Measurements from ENCODE around the gene FAM234A.
"Not testable (repeated sequence)": the region's sequence is repeated elsewhere in the genome, so short reads cannot be mapped to it uniquely, and the experiment has no call there.

The FAM234A gene

DNA sequence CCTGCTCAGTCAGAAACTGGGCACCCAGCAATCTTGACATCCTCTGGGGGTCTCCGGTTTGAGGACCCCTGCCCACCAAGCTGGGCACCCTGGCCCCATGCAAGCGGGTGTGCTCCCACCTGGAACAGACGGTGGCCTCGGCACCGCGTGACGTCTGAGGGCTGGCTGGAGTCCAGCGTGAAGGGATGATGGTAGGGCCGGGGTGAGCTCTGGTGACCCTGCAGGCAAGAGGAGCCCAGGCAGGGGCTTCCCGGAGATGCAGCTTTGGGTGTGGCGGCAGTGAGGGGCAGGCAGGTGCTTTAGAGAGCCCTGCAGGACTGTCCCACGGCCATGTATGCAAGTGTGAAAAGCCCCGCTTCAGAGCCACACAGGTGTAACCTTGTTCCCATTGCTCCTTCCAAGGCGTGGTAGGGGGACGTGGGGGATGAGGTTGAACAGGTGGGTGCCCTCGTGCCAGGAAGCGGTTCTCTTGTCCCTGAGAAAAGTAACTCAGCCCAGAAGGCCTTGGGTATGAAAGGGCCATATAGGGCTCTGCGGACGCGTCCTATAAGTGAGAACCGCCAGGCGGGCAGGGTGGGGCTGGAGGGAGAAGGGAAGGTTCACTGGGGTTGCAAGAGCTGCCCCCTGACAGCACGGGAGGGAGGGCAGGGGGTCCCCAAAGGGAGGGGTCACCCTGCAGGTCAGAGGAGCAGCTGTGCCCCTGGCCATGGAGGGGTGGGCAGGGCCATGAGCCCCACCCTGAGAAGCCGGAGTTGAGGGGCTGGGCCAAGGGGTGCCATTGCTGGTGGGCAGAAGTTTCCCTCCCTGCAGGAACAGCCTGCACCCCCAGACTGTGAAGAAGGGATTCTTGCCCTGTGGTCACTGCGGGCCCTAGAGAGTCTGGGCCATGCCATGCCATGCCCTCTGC, 31.9 kb downstream of the FAM234A start:
- H3K27ac ChIP-seq (ENCODE audit: low read depth, low read length): no peak overlapping the region
- H3K4me3 ChIP-seq (ENCODE audit: low read depth, low read length): no peak overlapping the region
- no peak overlapping the region for H2BK120ac ChIP-seq (ENCODE audit: insufficient read depth, low read length, poor library complexity)
- no peak overlapping the region for H3K18ac ChIP-seq (ENCODE audit: low read length)
- H3K4ac ChIP-seq (ENCODE audit: low read depth, low read length): no peak overlapping the region
- no peaks in the 10 kb centered on the region for H3K79me2 ChIP-seq (ENCODE audit: control insufficient read depth, insufficient read depth, low read length, poor library complexity)
- no peak overlapping the region for H3K9ac ChIP-seq (ENCODE audit: low read length)
- no peak overlapping the region for H2AK5ac ChIP-seq (ENCODE audit: low read length)
- no peak overlapping the region for H2AFZ ChIP-seq (ENCODE audit: insufficient read depth, low read length, poor library complexity)
- no peak overlapping the region for H2BK12ac ChIP-seq (ENCODE audit: low read length)
- H4K8ac ChIP-seq (ENCODE audit: low read depth, low read length): no peak overlapping the region
- no CpG with 5 or more reads among the region's 25 CpGs for WGBS (ENCODE audit: extremely low coverage, insufficient coverage, insufficient read length)
- no peak overlapping the region for H3K23ac ChIP-seq (ENCODE audit: low read length)
- DNase-seq: no peak
- H3K4me1 ChIP-seq (ENCODE audit: control insufficient read depth in 1 of 2, insufficient read depth in 2 of 2, low read length in 2 of 2): no peaks in the 10 kb centered on the region
- no peak overlapping the region for H4K12ac ChIP-seq (ENCODE audit: low read depth, low read length)
- no peak overlapping the region for H2BK5ac ChIP-seq (ENCODE audit: low read depth, low read length, poor library complexity)
- H3K4me2 ChIP-seq (ENCODE audit: low read length): no peak overlapping the region
- no peaks in the 10 kb centered on the region for H3K79me1 ChIP-seq (ENCODE audit: low read length)
- peaks cover 30 to 33% of the 10 kb centered on the region in 2 experiments for H3K36me3 ChIP-seq (ENCODE audit: control insufficient read depth in 1 of 2, insufficient read depth in 2 of 2, low read length in 2 of 2)
- H3K14ac ChIP-seq (ENCODE audit: low read length): no peak overlapping the region
- peaks cover 11% of the 10 kb centered on the region for H3K9me3 ChIP-seq (ENCODE audit: insufficient read depth, low read depth, low read length)
- H4K91ac ChIP-seq (ENCODE audit: low read depth, low read length): no peak overlapping the region
- no peaks in the 10 kb centered on the region for H3K27me3 ChIP-seq (ENCODE audit: insufficient read depth, low read length)

GRCh38 chr16:267562-267961, 32.9 kb downstream of the FAM234A start:
- not testable (repeated sequence) for H3K4ac ChIP-seq (ENCODE audit: low read depth, low read length); H3K9ac ChIP-seq (ENCODE audit: low read length); H4K91ac ChIP-seq (ENCODE audit: low read depth, low read length); DNase-seq; H3K4me1 ChIP-seq (ENCODE audit: control insufficient read depth in 1 of 2, insufficient read depth in 2 of 2, low read length in 2 of 2); H3K79me1 ChIP-seq (ENCODE audit: low read length); H3K27ac ChIP-seq (ENCODE audit: low read depth, low read length); H2BK120ac ChIP-seq (ENCODE audit: insufficient read depth, low read length, poor library complexity); H4K12ac ChIP-seq (ENCODE audit: low read depth, low read length); H2AFZ ChIP-seq (ENCODE audit: insufficient read depth, low read length, poor library complexity); H3K4me2 ChIP-seq (ENCODE audit: low read length); H3K27me3 ChIP-seq (ENCODE audit: insufficient read depth, low read length); H2BK5ac ChIP-seq (ENCODE audit: low read depth, low read length, poor library complexity); H3K23ac ChIP-seq (ENCODE audit: low read length); H3K79me2 ChIP-seq (ENCODE audit: control insufficient read depth, insufficient read depth, low read length, poor library complexity); H3K18ac ChIP-seq (ENCODE audit: low read length); H3K14ac ChIP-seq (ENCODE audit: low read length); H2AK5ac ChIP-seq (ENCODE audit: low read length); H4K8ac ChIP-seq (ENCODE audit: low read depth, low read length); H2BK12ac ChIP-seq (ENCODE audit: low read length)
- Histone ChIP-seq H3K4me3 (ENCODE audit: low read depth, low read length) (peak overlapping the region; percentile 24), H3K36me3 (ENCODE audit: control insufficient read depth in 1 of 2, insufficient read depth in 2 of 2, low read length in 2 of 2) (peaks cover 21 to 23% of the 10 kb centered on the region in 2 experiments), H3K9me3 (ENCODE audit: insufficient read depth, low read depth, low read length) (peaks cover 11% of the 10 kb centered on the region)
- WGBS (ENCODE audit: extremely low coverage, insufficient coverage, insufficient read length): no CpG with 5 or more reads among the region's 17 CpGs

DNA sequence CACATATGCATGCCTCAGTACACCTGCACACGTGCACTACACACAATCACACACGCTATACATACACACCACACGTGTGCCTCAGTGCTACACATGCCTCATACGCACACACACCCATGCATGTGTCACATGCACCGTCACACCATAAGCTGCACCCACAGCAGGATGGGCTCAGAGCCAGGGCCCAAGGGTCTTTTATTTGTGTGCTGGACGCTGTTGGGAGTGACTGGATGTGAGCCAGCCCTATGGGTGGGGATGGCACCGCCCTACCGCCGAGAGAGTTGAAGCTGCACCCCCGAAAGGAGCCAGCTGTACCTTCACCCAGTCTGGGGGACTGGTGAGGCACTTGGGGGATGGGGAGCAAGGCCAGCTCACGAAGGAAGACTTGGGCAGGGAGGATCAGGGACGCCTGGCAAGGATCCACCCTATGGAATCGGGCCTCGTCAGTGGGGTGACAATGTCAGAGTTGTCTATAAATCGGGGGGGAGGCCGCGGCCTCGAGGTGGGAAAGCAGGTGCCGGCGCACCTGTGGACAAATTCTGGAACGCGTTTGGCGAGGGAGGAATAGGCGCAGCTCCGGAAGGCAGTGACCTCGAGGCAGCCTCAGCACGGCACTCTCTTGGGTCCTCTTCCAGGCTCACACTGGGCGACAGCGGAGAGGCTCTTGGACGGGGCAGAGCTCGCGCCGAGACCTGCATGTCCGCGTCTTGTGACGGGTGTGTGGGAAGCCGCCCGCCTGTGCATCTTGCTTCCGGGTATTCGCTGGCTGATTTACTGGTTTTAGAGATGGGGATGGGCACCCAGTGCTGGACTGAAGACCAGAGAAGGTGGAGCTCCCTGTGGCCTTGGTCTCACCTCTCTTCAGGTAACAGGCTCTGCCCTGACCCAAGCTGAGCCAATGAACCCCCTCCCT, 33.8 kb downstream of the FAM234A start:
- Histone ChIP-seq H4K8ac (ENCODE audit: low read depth, low read length) (no peak overlapping the region), H3K14ac (ENCODE audit: low read length) (no peak overlapping the region), H4K12ac (ENCODE audit: low read depth, low read length) (no peak overlapping the region), H3K27ac (ENCODE audit: low read depth, low read length) (no peak overlapping the region), H3K18ac (ENCODE audit: low read length) (no peak overlapping the region), H3K27me3 (ENCODE audit: insufficient read depth, low read length) (no peaks in the 10 kb centered on the region), H4K91ac (ENCODE audit: low read depth, low read length) (no peak overlapping the region), H3K4me1 (ENCODE audit: control insufficient read depth in 1 of 2, insufficient read depth in 2 of 2, low read length in 2 of 2) (no peaks in the 10 kb centered on the region), H3K79me2 (ENCODE audit: control insufficient read depth, insufficient read depth, low read length, poor library complexity) (no peaks in the 10 kb centered on the region), H3K79me1 (ENCODE audit: low read length) (no peaks in the 10 kb centered on the region), H3K4me3 (ENCODE audit: low read depth, low read length) (peak overlapping the region; percentile 31), H2BK120ac (ENCODE audit: insufficient read depth, low read length, poor library complexity) (no peak overlapping the region), H3K4me2 (ENCODE audit: low read length) (no peak overlapping the region), H3K4ac (ENCODE audit: low read depth, low read length) (no peak overlapping the region), H2BK12ac (ENCODE audit: low read length) (no peak overlapping the region), H3K9ac (ENCODE audit: low read length) (no peak overlapping the region), H2BK5ac (ENCODE audit: low read depth, low read length, poor library complexity) (no peak overlapping the region), H3K23ac (ENCODE audit: low read length) (no peak overlapping the region), H2AFZ (ENCODE audit: insufficient read depth, low read length, poor library complexity) (no peak overlapping the region), H3K36me3 (ENCODE audit: control insufficient read depth in 1 of 2, insufficient read depth in 2 of 2, low read length in 2 of 2) (peaks cover 17 to 19% of the 10 kb centered on the region in 2 experiments), H3K9me3 (ENCODE audit: insufficient read depth, low read depth, low read length) (peaks cover 11% of the 10 kb centered on the region), H2AK5ac (ENCODE audit: low read length) (no peak overlapping the region)
- WGBS (ENCODE audit: extremely low coverage, insufficient coverage, insufficient read length): no CpG with 5 or more reads among the region's 40 CpGs
- DNase-seq: peak; percentile 17 to 41

DNA sequence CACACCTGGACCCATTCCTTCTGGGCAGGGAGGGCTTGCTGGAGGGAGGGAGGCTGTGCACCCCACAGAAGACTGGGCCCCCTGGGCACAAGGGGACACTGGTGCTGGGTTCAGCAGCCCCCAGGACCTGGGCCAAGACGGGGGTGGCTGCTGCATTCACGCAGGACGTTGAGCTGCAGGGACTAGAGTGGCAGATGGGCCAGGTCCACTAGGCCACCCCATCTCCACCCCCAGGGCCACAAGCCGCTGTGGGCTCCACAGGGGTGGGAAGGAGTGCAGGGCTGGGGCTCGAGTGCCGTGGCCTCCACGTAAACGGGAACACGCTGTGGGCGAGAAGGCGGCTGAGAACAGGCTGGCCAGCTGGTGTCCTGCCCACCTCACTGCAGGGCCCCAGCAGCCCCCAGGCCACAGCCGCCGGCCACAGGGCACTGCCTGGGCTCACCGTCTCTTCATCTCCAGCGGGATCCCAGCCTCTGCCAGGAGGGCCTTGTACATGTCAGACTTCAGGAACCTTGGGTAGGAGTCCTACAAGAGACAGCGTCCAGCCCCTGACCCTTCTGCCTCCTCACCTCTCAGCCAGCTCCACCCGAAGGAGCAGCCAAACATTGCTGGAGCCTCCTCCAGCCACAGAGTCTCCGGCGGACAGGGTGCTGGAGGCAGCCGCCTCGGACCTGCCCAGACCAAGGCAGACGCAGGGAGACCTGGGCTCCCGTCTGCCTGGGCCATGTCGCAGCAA, 34.6 kb downstream of the FAM234A start:
- no peak for DNase-seq
- Histone ChIP-seq H3K4me2 (ENCODE audit: low read length) (no peak overlapping the region), H3K9me3 (ENCODE audit: insufficient read depth, low read depth, low read length) (peaks cover 11% of the 10 kb centered on the region), H3K27me3 (ENCODE audit: insufficient read depth, low read length) (no peaks in the 10 kb centered on the region), H2BK120ac (ENCODE audit: insufficient read depth, low read length, poor library complexity) (no peak overlapping the region), H3K4ac (ENCODE audit: low read depth, low read length) (no peak overlapping the region), H4K12ac (ENCODE audit: low read depth, low read length) (no peak overlapping the region), H2AK5ac (ENCODE audit: low read length) (no peak overlapping the region), H2AFZ (ENCODE audit: insufficient read depth, low read length, poor library complexity) (no peak overlapping the region), H3K36me3 (ENCODE audit: control insufficient read depth in 1 of 2, insufficient read depth in 2 of 2, low read length in 2 of 2) (peaks cover 9 to 10% of the 10 kb centered on the region in 2 experiments), H4K91ac (ENCODE audit: low read depth, low read length) (no peak overlapping the region), H2BK5ac (ENCODE audit: low read depth, low read length, poor library complexity) (no peak overlapping the region), H3K14ac (ENCODE audit: low read length) (no peak overlapping the region), H3K9ac (ENCODE audit: low read length) (no peak overlapping the region), H3K4me3 (ENCODE audit: low read depth, low read length) (no peak overlapping the region), H3K4me1 (ENCODE audit: control insufficient read depth in 1 of 2, insufficient read depth in 2 of 2, low read length in 2 of 2) (no peaks in the 10 kb centered on the region), H3K79me2 (ENCODE audit: control insufficient read depth, insufficient read depth, low read length, poor library complexity) (no peaks in the 10 kb centered on the region), H2BK12ac (ENCODE audit: low read length) (no peak overlapping the region), H3K23ac (ENCODE audit: low read length) (no peak overlapping the region), H3K27ac (ENCODE audit: low read depth, low read length) (no peak overlapping the region), H3K18ac (ENCODE audit: low read length) (no peak overlapping the region), H4K8ac (ENCODE audit: low read depth, low read length) (no peak overlapping the region), H3K79me1 (ENCODE audit: low read length) (no peaks in the 10 kb centered on the region)
- no CpG with 5 or more reads among the region's 24 CpGs for WGBS (ENCODE audit: extremely low coverage, insufficient coverage, insufficient read length)
